GM12878 (cell line): ENCODE data around the gene CORO1C. TPM values are rescaled to one million over a fixed set of nuclear protein-coding genes. Genes with fewer than 3 reads are reported as not detected.
A peak's percentile ranks its signal among the peaks of the same experiment; 100 is the strongest.

Source experiments
- ATAC-seq: fragments of 200-7000 bp; cut with Tn5 transposase; 3 replicates; pipeline ENCODE4 v1.9.1; 2020; ENCODE audit warnings: mild to moderate bottlenecking, moderate library complexity
- BruUV-seq: library from RNA; stranded (reverse); fragments of 400-500 nt; replicated peaks from 2 replicates; lab custom pipeline; 2021; lab: Mats Ljungman, UMichigan
- CTCF ChIA-PET: fragments of 300-600 bp; sonication (Branson Sonifier 250); formaldehyde crosslinking; extraction: SDS; loops from one replicate; lab custom pipeline; 2021; ENCODE audit warnings: inconsistent platforms; lab: Yijun Ruan, JAX
- POLR2A ChIA-PET: fragments of 350-600 bp; formaldehyde crosslinking; extraction: SDS; loops from one replicate; lab custom pipeline; 2021; ENCODE audit warnings: inconsistent platforms; lab: Charles Lee
- RAD21 ChIA-PET: fragments of 300-600 bp; sonication (Branson Sonifier 250); formaldehyde crosslinking; loops from one replicate; lab custom pipeline; 2023; ENCODE audit warnings: antibody characterized with exemption; ENCODE audit not compliant: unreplicated experiment; lab: Charles Lee
- SMC1A ChIA-PET: fragments of 300-600 bp; sonication (Branson Sonifier 250); formaldehyde crosslinking; loops from one replicate; lab custom pipeline; 2023; ENCODE audit not compliant: unreplicated experiment, uncharacterized antibody; lab: Charles Lee
- DNase-seq: peaks from one replicate; pipeline ENCODE4 v3.0.0-alpha.2; 2011; ENCODE audit warnings: low read depth, low spot score
- FAIRE-seq: peaks from 3 replicates; lab custom pipeline; 2011; peaks lifted over from hg19 to GRCh38; lab: Jason Lieb, UNC
- H2AFZ ChIP-seq: 2 replicates; pipeline ENCODE4 v1.6.0; 2011; ENCODE audit warnings: low read depth, low read length, control low read depth; ENCODE audit not compliant: control insufficient read depth
- H3K27ac ChIP-seq: 2 replicates; pipeline ENCODE4 v1.5.1; 2011; ENCODE audit warnings: control low read depth; ENCODE audit not compliant: control insufficient read depth, insufficient read depth
- H3K27me3 ChIP-seq, 2 experiments: replicated peaks in 1 of 2; 2 replicates each; pipeline versions ENCODE4 v1.6.0 to v1.6.1; 2011; ENCODE audit warnings: low read length in 1 of 2; ENCODE audit not compliant: control insufficient read depth in 2 of 2, insufficient read depth in 2 of 2
- H3K36me3 ChIP-seq, 2 experiments: 2 replicates each; pipeline ENCODE4 v1.5.1; 2011; ENCODE audit warnings: low read length in 1 of 2; ENCODE audit not compliant: control insufficient read depth in 2 of 2, insufficient read depth in 2 of 2
- H3K4me1 ChIP-seq: 2 replicates; pipeline ENCODE4 v1.6.1; 2011; ENCODE audit warnings: mild to moderate bottlenecking, low read length, moderate library complexity, mixed read lengths; ENCODE audit not compliant: control insufficient read depth, insufficient read depth
- H3K4me2 ChIP-seq: 2 replicates; pipeline ENCODE4 v1.6.0; 2011; ENCODE audit warnings: control low read depth; ENCODE audit not compliant: control insufficient read depth, insufficient read depth
- H3K4me3 ChIP-seq: fragments of 200-600 bp; sonication (generic); 2 replicates; pipeline ENCODE4 v1.5.1; 2016
- H3K79me2 ChIP-seq: 2 replicates; pipeline ENCODE4 v1.6.0; 2011; ENCODE audit warnings: low read length; ENCODE audit not compliant: control insufficient read depth, insufficient read depth
- H3K9ac ChIP-seq: 2 replicates; pipeline ENCODE4 v1.8.0; 2011; ENCODE audit warnings: low read length, control low read depth, mixed read lengths; ENCODE audit not compliant: control insufficient read depth, insufficient read depth
- H3K9me3 ChIP-seq: replicated peaks from 3 replicates; pipeline ENCODE4 v1.5.1; 2011; ENCODE audit warnings: mild to moderate bottlenecking, low read length; ENCODE audit not compliant: control insufficient read depth, insufficient read depth
- H4K20me1 ChIP-seq: 2 replicates; pipeline ENCODE4 v1.6.0; 2011; ENCODE audit not compliant: control insufficient read depth, insufficient read depth
- CBX5 ChIP-seq: sonication (generic); IDR thresholded peaks from 2 replicates; pipeline ENCODE4 v1.6.1; 2016; ENCODE audit warnings: low read depth, moderate library complexity, mild to moderate bottlenecking, inconsistent platforms
- CEBPB ChIP-seq, 2 experiments: fragments of 150-350 bp in 1 of 2; IDR thresholded peaks; 2 replicates each; pipeline ENCODE4 v1.6.1; 2012 to 2014; ENCODE audit warnings: low read depth in 2 of 2, low read length in 2 of 2, borderline replicate concordance in 1 of 2, inconsistent platforms in 1 of 2
- EGR1 ChIP-seq, 2 experiments: IDR thresholded peaks; 1 replicate in 1 of 2; 2 replicates in 1 of 2; pipeline ENCODE4 v1.6.1; 2011 to 2012; ENCODE audit warnings: low read depth in 2 of 2, low read length in 2 of 2, borderline replicate concordance in 1 of 2, mild to moderate bottlenecking in 1 of 2, moderate library complexity in 1 of 2
- HDAC6 ChIP-seq: fragments of 200-600 bp; sonication (generic); IDR thresholded peaks from one replicate; pipeline ENCODE4 v1.8.0; 2017; ENCODE audit warnings: antibody characterized with exemption; ENCODE audit not compliant: unreplicated experiment
- KLF5 ChIP-seq: fragments of 450-650 bp; IDR thresholded peaks from 2 replicates; pipeline ENCODE4 v1.6.1; 2014; ENCODE audit warnings: mild to moderate bottlenecking; ENCODE audit not compliant: partially characterized antibody
- NFXL1 ChIP-seq: fragments of 450-650 bp; IDR thresholded peaks from 2 replicates; pipeline ENCODE4 v1.6.1; 2017; ENCODE audit warnings: antibody characterized with exemption, mild to moderate bottlenecking, borderline replicate concordance
- PAX5 ChIP-seq: IDR thresholded peaks from 2 replicates; pipeline ENCODE4 v1.6.1; 2011; ENCODE audit warnings: low read depth, low read length, borderline replicate concordance
- POLR2AphosphoS2 ChIP-seq: IDR thresholded peaks from 2 replicates; pipeline ENCODE4 v1.6.1; 2011; ENCODE audit warnings: low read depth, mild to moderate bottlenecking, low read length, improper control_type of control experiment, moderate library complexity
- RBBP5 ChIP-seq: fragments of 200-600 bp; sonication (generic); conservative IDR thresholded peaks from 2 replicates; pipeline ENCODE4 v1.6.1; 2016
- RELA ChIP-seq: fragments of 450-650 bp; IDR thresholded peaks from 2 replicates; pipeline ENCODE4 v1.8.0; 2014; ENCODE audit warnings: borderline replicate concordance; ENCODE audit not compliant: partially characterized antibody
- SP1 ChIP-seq: IDR thresholded peaks from one replicate; pipeline ENCODE4 v1.6.1; 2011; ENCODE audit warnings: low read depth, low read length
- ZBTB33 ChIP-seq: fragments of 450-650 bp; IDR thresholded peaks from 2 replicates; pipeline ENCODE4 v1.6.1; 2017; ENCODE audit warnings: mild to moderate bottlenecking
- ZNF207 ChIP-seq: fragments of 450-650 bp; IDR thresholded peaks from 2 replicates; pipeline ENCODE4 v1.6.1; 2014; ENCODE audit warnings: antibody characterized with exemption, mild to moderate bottlenecking, borderline replicate concordance
- ZZZ3 ChIP-seq: IDR thresholded peaks from 2 replicates; pipeline ENCODE4 v1.6.1; 2011; ENCODE audit warnings: low read depth; ENCODE audit not compliant: control insufficient read depth, insufficient read length
- WGBS: methylation state at CpG from one replicate; pipeline ENCODE4 v1.1.6; 2016; ENCODE audit warnings: low lambda C conversion rate; ENCODE audit not compliant: insufficient replicate concordance, insufficient coverage; ENCODE audit errors: missing lambda C conversion rate; 5-methylcytosine and 5-hydroxymethylcytosine counted together
- in situ Hi-C: fragments of 300-500 bp; cut with MboI; formaldehyde crosslinking; loops from 9 replicates; pipeline ENCODE4 v1.14.3; 2018; ENCODE audit warnings: mixed read lengths
- intact Hi-C: fragments of 100-400 bp; cut with micrococcal nuclease; formaldehyde crosslinking; loops from one replicate; pipeline ENCODE4 v1.14.2; 2022; ENCODE audit not compliant: unreplicated experiment
- polyA plus RNA-seq, 11 experiments: library from polyadenylated mRNA; depleted of rRNA in 4 of 11; unstranded in 6 of 11; stranded (reverse) in 5 of 11; fragments of >200 nt; fragmentation: Nextera tagmentation in 4 of 11; fragmentation: Illumina TruSeq in 1 of 11; extraction: Ambion mirVana in 4 of 11; extraction: Trizol in 1 of 11; gene quantifications; 1 replicate in 1 of 11; 2 replicates in 10 of 11; pipeline versions ENCODE4 v1.2.1 to v1.2.3, GENCODE V29; 2011 to 2016; ENCODE audit warnings: inconsistent platforms in 2 of 11, missing spikeins in 2 of 11, low read depth in 1 of 11
- total RNA-seq, 4 experiments: library from RNA; depleted of rRNA in 3 of 4; stranded (reverse); fragments of >200 nt in 3 of 4; fragmentation: Illumina TruSeq in 1 of 4; extraction: Trizol in 1 of 4; gene quantifications; 2 replicates each; pipeline versions ENCODE4 v1.2.1 to v1.2.3, GENCODE V29; 2013 to 2021
- TF ChIP-seq, protein P1 (sequence below): IDR thresholded peaks from 2 replicates; pipeline ENCODE4 v1.6.1; 2011; ENCODE audit warnings: borderline replicate concordance, low read depth, mild to moderate bottlenecking, moderate library complexity, low read length; ENCODE audit not compliant: insufficient read depth, poor library complexity, severe bottlenecking

CORO1C gene
- total and polyA plus RNA-seq, 10 of the 15 experiments (the other 5 are each of a cell fraction or from before 2014, with no cell fraction given), result 52.7 to 254 (median 171) TPM

DNA sequence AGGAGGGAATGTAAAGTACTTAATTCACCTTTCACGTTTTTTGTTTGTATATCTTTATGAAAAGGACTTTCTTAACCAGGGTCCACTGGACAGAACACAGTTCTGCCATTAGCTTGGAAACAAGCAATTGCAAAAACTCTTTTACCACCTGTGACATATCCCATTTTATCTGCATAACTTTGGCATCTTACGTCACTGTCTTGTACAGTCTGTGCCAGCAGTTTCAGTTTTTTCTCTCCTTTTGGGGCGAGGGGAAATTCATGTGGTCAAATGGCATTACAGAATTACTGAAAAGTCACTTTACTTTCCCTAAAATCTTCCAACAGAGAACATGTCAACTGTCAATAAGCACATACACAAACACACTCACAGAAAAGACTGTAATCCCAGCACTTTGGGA, 53.9 kb downstream of the CORO1C start:
- in situ Hi-C loops (no loop called here), intact Hi-C loops (no loop called here)
- Histone ChIP-seq H3K4me1 (peaks cover 9% of the 10 kb centered on the region), H3K27ac (no peak overlapping the region), H3K4me3 (no peak overlapping the region), H3K27me3 (no peaks in the 10 kb centered on the region), H3K79me2 (peaks cover 29% of the 10 kb centered on the region), H3K36me3 (peaks cover 6 to 14% of the 10 kb centered on the region in 2 experiments), H4K20me1 (no peaks in the 10 kb centered on the region), H3K4me2 (no peak overlapping the region), H2AFZ (no peak overlapping the region), H3K9me3 (no peaks in the 10 kb centered on the region), H3K9ac (no peak overlapping the region)
- TF ChIP-seq ZBTB33, result no peak
- no peak for TF ChIP-seq POLR2AphosphoS2
- TF ChIP-seq CBX5, result no peak
- TF ChIP-seq ZZZ3, result no peak
- ATAC-seq (no peak), FAIRE-seq (no peak), DNase-seq (no peak)
- BruUV-seq, result no TSS peak
- 93% methylated on average over 3 of the region's 3 CpGs for WGBS
- ChIA-PET SMC1A (interaction anchor here (1.1 kb wide), 1 partner anchor 9 kb away, joined by 3 read pairs; no protein-coding TSS in a partner anchor), POLR2A (no interaction called here), RAD21 (no interaction called here), CTCF (interaction anchor here (1.1 to 1.4 kb wide), 2 partner anchors 13 to 55 kb away, joined by 3 to 4 read pairs; no protein-coding TSS in a partner anchor)

DNA sequence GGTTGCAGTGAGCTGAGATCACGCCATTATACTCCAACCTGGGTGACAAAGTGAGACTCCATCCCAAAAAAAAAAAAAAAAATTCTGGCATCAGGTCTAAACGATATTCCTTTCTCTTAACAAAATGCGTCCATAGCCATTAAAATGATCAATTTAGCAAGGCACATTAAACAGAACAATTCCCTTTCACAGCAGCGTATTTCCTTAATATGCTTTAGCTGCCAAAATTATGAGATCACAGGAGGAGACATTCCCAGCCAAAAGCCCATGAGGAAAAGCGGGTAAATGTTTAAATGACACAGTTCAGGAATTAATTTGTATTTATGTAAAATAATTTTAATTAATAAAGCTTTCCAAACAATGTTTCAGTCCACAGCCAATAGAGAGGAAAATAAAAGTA, 54.6 kb downstream of the CORO1C start:
- peaks cover 22% of the 10 kb centered on the region for H3K79me2 ChIP-seq
- POLR2A ChIA-PET, result interaction anchor here (0.7 kb wide), 1 partner anchor 16 kb away, joined by 4 read pairs; no protein-coding TSS in a partner anchor
- TF ChIP-seq EGR1 (IDR thresholded peaks at IDR 0.05; ENCODE audit: borderline replicate concordance in 1 of 2, low read depth in 2 of 2, low read length in 2 of 2), result no peak
- TF ChIP-seq NFXL1, result no peak
- TF ChIP-seq ZNF207, result no peak
- TF ChIP-seq, protein P1, sequence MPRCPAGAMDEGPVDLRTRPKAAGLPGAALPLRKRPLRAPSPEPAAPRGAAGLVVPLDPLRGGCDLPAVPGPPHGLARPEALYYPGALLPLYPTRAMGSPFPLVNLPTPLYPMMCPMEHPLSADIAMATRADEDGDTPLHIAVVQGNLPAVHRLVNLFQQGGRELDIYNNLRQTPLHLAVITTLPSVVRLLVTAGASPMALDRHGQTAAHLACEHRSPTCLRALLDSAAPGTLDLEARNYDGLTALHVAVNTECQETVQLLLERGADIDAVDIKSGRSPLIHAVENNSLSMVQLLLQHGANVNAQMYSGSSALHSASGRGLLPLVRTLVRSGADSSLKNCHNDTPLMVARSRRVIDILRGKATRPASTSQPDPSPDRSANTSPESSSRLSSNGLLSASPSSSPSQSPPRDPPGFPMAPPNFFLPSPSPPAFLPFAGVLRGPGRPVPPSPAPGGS, result no peak
- TF ChIP-seq HDAC6, result no peak
- no peak for TF ChIP-seq CEBPB (IDR thresholded peaks at IDR 0.05; ENCODE audit: borderline replicate concordance in 1 of 2, low read depth in 2 of 2, low read length in 2 of 2)
- no peak for TF ChIP-seq RBBP5
- no peak for TF ChIP-seq KLF5
- no peak for TF ChIP-seq SP1
- no peak for TF ChIP-seq PAX5
- TF ChIP-seq RELA, result no peak

More for the DNA sequence above, 54.6 kb downstream of the CORO1C start:
- no peak overlapping the region for H3K4me3 ChIP-seq
- H3K36me3 ChIP-seq, result peaks cover 6 to 14% of the 10 kb centered on the region in 2 experiments
- no peak for DNase-seq
- no peaks in the 10 kb centered on the region for H4K20me1 ChIP-seq
- ChIA-PET CTCF (interaction anchor here (1.1 to 1.4 kb wide), 2 partner anchors 14 to 55 kb away, joined by 3 to 4 read pairs; no protein-coding TSS in a partner anchor), RAD21 (no interaction called here), SMC1A (interaction anchor here (1.1 kb wide), 1 partner anchor 8 kb away, joined by 3 read pairs; no protein-coding TSS in a partner anchor)
- intact Hi-C loops (no loop called here), in situ Hi-C loops (no loop called here)
- no peak overlapping the region for H2AFZ ChIP-seq
- peaks cover 5% of the 10 kb centered on the region for H3K4me1 ChIP-seq
- no peak for ATAC-seq
- over 99% methylated on average over 5 of the region's 5 CpGs for WGBS
- H3K27ac ChIP-seq, result no peak overlapping the region
- no peak for FAIRE-seq
- H3K4me2 ChIP-seq, result no peak overlapping the region
- TSS peak; percentile 10 for BruUV-seq
- H3K27me3 ChIP-seq, result no peaks in the 10 kb centered on the region
- no peak overlapping the region for H3K9ac ChIP-seq
- no peaks in the 10 kb centered on the region for H3K9me3 ChIP-seq
